Right renal pelvis (tissue), 4 donors: ENCODE results near the gene LIPK. TPM values are rescaled to one million over a fixed set of nuclear protein-coding genes. Genes with fewer than 3 reads are reported as not detected.
"Not testable (repeated sequence)": the region's sequence is repeated elsewhere in the genome, so short reads cannot be mapped to it uniquely, and the experiment has no call there.

Source experiments
- DNase-seq, 4 donors: peaks; one replicate each; pipeline ENCODE4 v3.0.0-alpha.2; 2013; ENCODE audit warnings: low read depth in 4 of 4, low spot score in 3 of 4, missing footprints in 1 of 4
- polyA plus RNA-seq, 4 donors: library from polyadenylated mRNA; unstranded; fragments of 120-200 nt; gene quantifications; one replicate each; pipeline ENCODE4 v1.2.1, GENCODE V29; 2013; ENCODE audit not compliant: insufficient read length in 4 of 4

LIPK gene
- not detected for polyA plus RNA-seq

GRCh38 chr10:88705958-88706357, at the start of gene LIPK:
LIPK (plus strand) TSS chr10:88706249; CDS start chr10:88724544, 18,295 bp downstream.
- no peak for DNase-seq

DNA sequence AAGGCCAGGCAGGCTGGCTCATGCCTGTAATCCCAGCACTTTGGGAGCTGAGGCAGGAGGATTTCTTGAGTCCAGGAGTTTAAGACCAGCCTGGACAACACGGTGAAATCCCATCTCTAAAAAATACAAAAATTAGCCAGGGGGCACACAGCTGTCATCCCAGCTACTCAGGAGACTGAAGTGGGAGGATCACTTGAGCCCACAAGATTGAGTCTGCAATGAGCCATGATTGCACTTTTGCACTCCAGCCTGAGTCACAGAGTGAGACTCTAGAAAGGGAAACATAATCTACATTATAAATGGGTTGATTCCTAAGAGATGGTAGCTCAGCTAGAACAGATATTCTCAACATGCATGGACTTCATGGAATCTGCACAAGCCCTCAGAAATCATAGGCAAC, 48.1 kb upstream of the LIPK start:
- no peak for DNase-seq

DNA sequence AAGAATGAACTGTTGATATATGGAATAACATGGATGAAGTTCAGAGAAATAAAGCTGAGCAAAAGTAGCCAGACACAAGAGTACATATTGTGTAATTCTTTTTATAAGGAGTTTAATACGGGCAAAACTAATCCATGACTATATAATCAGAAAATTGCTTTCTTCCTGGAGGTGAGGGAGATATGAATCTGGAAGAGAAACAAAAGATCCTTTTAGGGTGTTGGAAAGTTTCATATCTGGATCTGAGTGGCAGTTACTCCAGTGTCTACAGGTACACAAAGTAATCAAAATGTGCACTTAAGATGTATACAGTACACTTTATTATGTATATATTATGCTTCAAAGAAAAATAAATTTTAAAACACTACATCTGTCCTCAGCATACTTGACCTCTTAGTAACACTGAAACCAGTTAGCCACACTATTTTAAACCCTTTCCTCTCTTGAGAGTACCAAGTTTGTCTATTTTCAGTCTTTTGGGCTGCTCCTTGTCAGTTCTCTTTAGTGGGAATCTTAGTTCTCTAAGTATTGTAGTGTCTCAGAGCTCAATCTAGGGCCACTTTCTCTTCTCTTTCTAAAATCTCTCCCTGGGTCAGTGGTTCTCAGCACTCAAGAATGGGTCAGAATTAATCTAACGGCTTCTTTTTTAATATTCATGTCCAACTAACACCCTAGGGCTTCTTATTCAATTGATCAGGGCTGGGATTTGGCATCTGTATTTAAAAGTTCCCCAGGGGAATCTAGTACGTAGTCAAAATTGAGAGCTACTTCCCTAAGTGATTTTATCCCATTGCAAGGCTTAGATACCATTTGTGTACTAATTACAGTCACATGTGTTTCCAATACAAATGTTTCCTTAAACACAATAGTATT, 46.1 kb upstream of the LIPK start:
- no peak for DNase-seq

GRCh38 chr10:88660598-88660884, 45.5 kb upstream of the LIPK start:
- DNase-seq, result no peak

GRCh38 chr10:88661018-88661417, 45.0 kb upstream of the LIPK start:
- no peak for DNase-seq

GRCh38 chr10:88661577-88661976, 44.5 kb upstream of the LIPK start:
- no peak for DNase-seq

DNA sequence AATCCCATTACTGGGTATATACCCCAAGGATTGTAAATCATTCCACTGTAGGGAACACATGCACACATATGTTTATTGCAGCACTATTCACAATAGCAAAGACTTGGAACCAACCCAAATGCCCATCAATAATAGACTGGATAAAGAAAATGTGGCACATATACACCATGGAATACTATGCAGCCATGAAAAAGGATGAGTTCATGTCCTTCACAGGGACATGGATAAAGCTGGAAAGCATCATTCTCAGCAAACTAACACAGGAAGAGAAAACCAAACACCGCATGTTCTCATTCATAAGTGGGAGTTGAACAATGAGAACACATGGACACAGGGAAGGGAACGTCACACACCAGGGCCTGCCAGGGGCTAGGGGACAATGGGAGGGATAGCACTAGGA, 42.9 kb upstream of the LIPK start:
- not testable (repeated sequence) for DNase-seq

DNA sequence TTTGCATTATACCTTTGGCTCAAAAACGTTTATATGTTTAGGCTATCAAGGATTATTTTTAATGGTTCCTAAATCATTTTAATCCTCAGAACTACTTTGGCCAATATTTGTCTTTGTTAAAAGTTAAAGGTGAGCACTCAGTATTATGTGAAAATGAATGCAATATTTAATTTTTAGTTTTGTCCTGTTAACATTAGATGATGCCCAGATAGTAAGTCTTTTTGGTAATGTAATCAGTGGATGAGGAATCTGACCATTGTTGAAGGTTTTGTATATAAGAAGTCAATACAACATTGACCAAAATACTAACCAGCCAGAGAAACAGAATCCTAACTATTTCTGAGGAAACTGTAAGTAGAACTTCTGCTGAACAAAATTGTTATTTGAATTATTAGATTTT, 41.9 kb upstream of the LIPK start, which contains the start of gene LIPF:
Gene LIPF (plus strand): TSS at position 301 of the 400 bp plus-strand sequence. CDS start 2,856 bp downstream, outside the sequence.
- DNase-seq, result no peak

DNA sequence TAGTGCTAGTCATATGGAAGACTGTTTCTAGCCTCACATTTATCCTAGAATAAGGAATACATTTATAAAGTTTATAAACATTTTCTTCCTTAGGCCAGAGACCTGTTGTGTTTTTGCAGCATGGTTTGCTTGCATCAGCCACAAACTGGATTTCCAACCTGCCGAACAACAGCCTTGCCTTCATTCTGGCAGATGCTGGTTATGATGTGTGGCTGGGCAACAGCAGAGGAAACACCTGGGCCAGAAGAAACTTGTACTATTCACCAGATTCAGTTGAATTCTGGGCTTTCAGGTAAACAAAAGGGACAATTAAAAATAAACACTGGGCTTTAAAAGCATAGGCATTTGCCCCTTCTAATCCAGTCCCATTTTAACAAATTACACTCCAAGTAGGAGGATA, 37.6 kb upstream of the LIPK start:
- no peak for DNase-seq

- DNase-seq, result no peak
These were observed 35.6 kb upstream of the LIPK start for GRCh38 chr10:88670497-88670896.

GRCh38 chr10:88672041-88672440, 34.0 kb upstream of the LIPK start:
- no peak for DNase-seq

GRCh38 chr10:88676283-88677060, 29.6 kb upstream of the LIPK start:
- DNase-seq, result no peak

GRCh38 chr10:88680958-88681357, 25.1 kb upstream of the LIPK start:
- no peak for DNase-seq

DNA sequence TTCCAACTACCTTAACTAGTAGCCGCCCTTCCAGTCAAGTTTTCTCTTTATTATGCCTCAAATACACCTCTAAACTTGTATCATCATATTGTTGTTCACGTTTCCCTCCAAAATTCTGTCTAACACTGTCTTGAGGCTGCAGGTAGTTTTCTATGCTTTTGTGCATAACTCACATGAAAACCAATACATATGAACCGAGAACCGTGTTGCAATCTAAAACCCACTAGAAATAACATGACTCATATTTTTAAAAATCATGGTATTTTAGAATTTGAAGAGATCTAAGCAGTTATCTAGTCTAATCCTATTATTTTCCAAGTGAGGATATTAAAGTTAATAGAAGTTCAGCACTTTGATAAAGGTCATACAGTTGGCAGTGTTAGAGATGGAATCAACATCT, 23.6 kb upstream of the LIPK start:
- DNase-seq, result no peak

GRCh38 chr10:88687853-88688467, 18.1 kb upstream of the LIPK start:
- no peak for DNase-seq

DNA sequence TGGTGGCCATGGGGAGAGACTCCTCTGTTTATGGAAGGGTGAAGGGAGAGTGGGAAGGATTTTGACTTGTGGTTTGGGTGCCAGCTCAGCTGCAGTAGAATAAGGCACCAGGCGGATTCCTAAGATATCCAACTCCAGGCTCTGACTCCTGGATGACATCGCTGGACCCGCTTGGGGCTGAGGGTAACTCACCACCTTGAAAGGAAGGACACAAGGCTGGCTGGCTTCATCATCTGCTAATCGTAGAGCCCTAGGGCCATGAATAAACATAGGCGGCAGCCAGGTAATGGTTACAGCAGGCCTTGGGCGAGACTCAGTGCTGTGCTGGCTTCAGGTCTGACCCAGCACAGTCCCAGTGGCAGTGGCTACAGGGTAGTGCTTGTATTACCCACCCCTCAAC, 16.7 kb upstream of the LIPK start:
- no peak for DNase-seq

GRCh38 chr10:88693392-88694020, 12.5 kb upstream of the LIPK start:
- no peak for DNase-seq

DNA sequence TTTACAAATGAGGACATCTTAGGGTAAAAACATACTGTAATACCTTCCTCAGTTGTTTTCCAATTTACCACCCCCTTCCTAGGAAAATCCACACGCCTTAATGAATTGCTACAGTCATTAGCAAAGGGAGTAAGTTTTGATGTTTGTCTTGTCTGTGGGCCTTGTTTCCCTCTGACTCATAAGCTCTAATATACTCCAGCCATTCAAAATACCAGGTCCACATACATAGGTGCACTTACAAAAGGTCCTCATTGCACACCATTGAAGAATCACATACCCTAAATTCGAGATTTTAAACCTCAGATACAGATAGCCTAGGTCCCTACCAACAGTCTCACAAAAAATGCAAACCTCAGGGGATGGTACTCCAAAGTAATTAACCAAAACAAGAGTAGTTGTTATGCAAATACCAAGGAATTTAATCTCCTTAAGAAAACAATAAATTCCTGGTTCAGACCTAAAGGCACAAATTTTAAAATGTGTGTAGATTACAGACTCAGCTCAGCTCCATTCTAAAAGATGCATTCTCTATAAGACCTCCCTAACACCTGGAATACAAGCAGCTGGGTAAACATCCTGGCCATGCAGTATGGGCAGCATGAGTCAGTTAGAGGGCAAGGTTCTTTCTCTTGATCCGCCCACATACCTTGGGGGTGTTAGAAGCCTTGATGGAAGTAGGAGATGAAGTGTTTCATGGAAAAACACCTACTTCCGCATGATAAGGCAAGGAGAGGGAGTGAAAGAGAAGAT, 3.0 kb upstream of the LIPK start:
- DNase-seq, result peak in 2 of 4 donors; percentile 4 to 13

- no peak for DNase-seq
These were observed 1.5 kb downstream of the LIPK start for GRCh38 chr10:88707429-88708155.

GRCh38 chr10:88709361-88709760, 3.3 kb downstream of the LIPK start:
- DNase-seq, result not testable (repeated sequence)
